H1 (cell line): ENCODE measurements around the gene KMT2A. TPM values are rescaled to one million over a fixed set of nuclear protein-coding genes. Genes with fewer than 3 reads are reported as not detected.

Experiments
- BACH1 ChIP-seq: IDR thresholded peaks from 2 replicates; pipeline ENCODE4 v1.6.1; 2012; ENCODE audit warnings: low read length, improper control_type of control experiment
- SAP30 ChIP-seq: fragments of 300-600 bp; sonication (generic); IDR thresholded peaks from 2 replicates; pipeline ENCODE4 v1.7.1; 2012; ENCODE audit warnings: low read length, moderate library complexity, mild to moderate bottlenecking, inconsistent platforms; ENCODE audit not compliant: insufficient read depth, insufficient replicate concordance
- polyA plus RNA-seq, 7 experiments: library from polyadenylated mRNA; depleted of rRNA in 3 of 7; stranded (reverse) in 5 of 7; unstranded in 2 of 7; fragments of >200 nt in 5 of 7; fragments of 200-250 nt in 2 of 7; gene quantifications; 1 replicate in 5 of 7; 2 replicates in 1 of 7; 4 replicates in 1 of 7; pipeline versions ENCODE4 v1.2.1 to v1.2.3, GENCODE V29; 2011 to 2013; ENCODE audit warnings: missing spikeins in 2 of 7, mixed read lengths in 2 of 7
- total RNA-seq: library from RNA; stranded (reverse); fragmentation: NEBNext Ultra II Directional; extraction: Animal tissue kit (Norgen Biotek cat#: 25700); gene quantifications from 2 replicates; pipeline ENCODE4 v1.2.1, GENCODE V29; 2021

The KMT2A gene
- total and polyA plus RNA-seq, 2 of the 8 experiments (the other 6 are each of a cell fraction or from before 2014, with no cell fraction given), result 35.9 to 62.1 TPM

GRCh38 chr11:118471030-118471429, 34.7 kb downstream of the KMT2A start (continued):
- TF ChIP-seq SAP30 (no peak), BACH1 (no peak)
